Gastroesophageal sphincter (tissue), 4 donors: ENCODE results near the gene MAPK4. TPM values are rescaled to one million over a fixed set of nuclear protein-coding genes. Genes with fewer than 3 reads are reported as not detected.
"Not testable (repeated sequence)": the region's sequence is repeated elsewhere in the genome, so short reads cannot be mapped to it uniquely, and the experiment has no call there.

Experiments
- ATAC-seq: fragments of 150-250 bp; one replicate; pipeline ENCODE4 v1.9.1; 2016; ENCODE audit warnings: mild to moderate bottlenecking, moderate library complexity
- H3K27ac ChIP-seq, 4 donors: fragments of 200-600 bp; sonication (generic) in 3 of 4; 1 replicate in 3 of 4; 2 replicates in 1 of 4; pipeline ENCODE4 v1.5.1; 2016 to 2019
- H3K27me3 ChIP-seq: fragments of 200-600 bp; sonication (generic); one replicate; pipeline ENCODE4 v1.5.1; 2019
- H3K36me3 ChIP-seq, 2 donors: fragments of 200-600 bp; sonication (generic); one replicate each; pipeline ENCODE4 v1.5.1; 2019; ENCODE audit warnings: control low read depth in 1 of 2
- H3K4me1 ChIP-seq, 3 donors: fragments of 200-600 bp; sonication (generic); 1 replicate in 2 of 3; 2 replicates in 1 of 3; pipeline ENCODE4 v1.5.1; 2016 to 2019; ENCODE audit warnings: control low read depth in 2 of 3
- H3K4me3 ChIP-seq, 2 donors: fragments of 200-600 bp; sonication (generic); one replicate each; pipeline ENCODE4 v1.5.1; 2019; ENCODE audit warnings: mild to moderate bottlenecking in 1 of 2, moderate library complexity in 1 of 2
- H3K9me3 ChIP-seq, 3 donors: fragments of 200-600 bp; sonication (generic); one replicate each; pipeline ENCODE4 v1.5.1; 2017 to 2019; ENCODE audit warnings: control low read depth in 2 of 3
- CTCF ChIP-seq, 4 experiments: fragments of 200-600 bp in 2 of 4; fragments of 450-650 bp in 2 of 4; sonication (generic) in 1 of 4; IDR thresholded peaks; one replicate each; pipeline ENCODE4 v1.5.1; 2017 to 2019; ENCODE audit warnings: antibody characterized with exemption in 4 of 4, mild to moderate bottlenecking in 2 of 4, moderate library complexity in 2 of 4
- EP300 ChIP-seq: sonication (generic); formaldehyde crosslinking; IDR thresholded peaks from one replicate; pipeline ENCODE4 v1.6.1; 2017; ENCODE audit warnings: antibody characterized with exemption, mild to moderate bottlenecking
- POLR2A ChIP-seq, 2 donors: fragments of 450-650 bp; IDR thresholded peaks; one replicate each; pipeline ENCODE4 v1.6.1; 2017; ENCODE audit warnings: antibody characterized with exemption in 2 of 2, mild to moderate bottlenecking in 2 of 2, moderate library complexity in 1 of 2
- POLR2AphosphoS5 ChIP-seq: sonication (generic); formaldehyde crosslinking; IDR thresholded peaks from one replicate; pipeline ENCODE4 v1.6.1; 2017; ENCODE audit warnings: antibody characterized with exemption
- WGBS, 2 donors: methylation state at CpG; one replicate each; pipeline ENCODE4 v1.1.5; 2018; ENCODE audit warnings: low coverage in 1 of 2; 5-methylcytosine and 5-hydroxymethylcytosine counted together
- total RNA-seq, 4 donors: library from RNA; depleted of rRNA; stranded (reverse); fragments of >200 nt; gene quantifications; one replicate each; pipeline ENCODE4 v1.1.0, GENCODE V29; 2016

Gene MAPK4
- total RNA-seq = 10 to 100 TPM in 2 of 4 donors, 1 to 10 TPM in 2; 9.3 to 13.7 (median 10.6) TPM

- Histone ChIP-seq H3K4me1 (peaks cover 0 to 24% (median 14%) of the 10 kb centered on the region in 3 donors), H3K4me3 (peak within 1 kb of the TSS; percentile 60 to 73), H3K27ac (peak within 1 kb of the TSS; percentile 35 to 89 (median 82)), H3K27me3 (peaks cover 21% of the 10 kb centered on the region), H3K36me3 (no peaks in the 10 kb centered on the region), H3K9me3 (peaks cover 0 to 15% (median 0%) of the 10 kb centered on the region in 3 donors)
- no CpG with 5 or more reads among the region's 109 CpGs for whole genome bisulfite sequencing, 2 donors
- ATAC-seq = peak; percentile 92
- TF ChIP-seq POLR2AphosphoS5 (no peak), POLR2A (IDR thresholded peaks at IDR 0.05) (peak in 1 of 2 donors; percentile 16), CTCF (IDR thresholded peaks at IDR 0.05) (no peak), EP300 (no peak)
Observed at GRCh38 chr18:50559752-50560680, at the start of gene MAPK4. MAPK4 (plus strand) TSS chr18:50560087; CDS start chr18:50663959, 103,872 bp downstream.

GRCh38 chr18:50517277-50517676 lies 42.6 kb upstream of the MAPK4 start:
- H3K4me3 ChIP-seq, H3K36me3 ChIP-seq, H3K27ac ChIP-seq, H3K27me3 ChIP-seq, H3K4me1 ChIP-seq, H3K9me3 ChIP-seq, ATAC-seq: not testable (repeated sequence)
- WGBS, 2 donors = 71 to 72% methylated on average over 5 of the region's 5 CpGs

- Histone ChIP-seq H3K4me1 (no peaks in the 10 kb centered on the region), H3K36me3 (no peaks in the 10 kb centered on the region), H3K9me3 (no peaks in the 10 kb centered on the region), H3K4me3 (no peak overlapping the region), H3K27ac (no peak overlapping the region), H3K27me3 (no peaks in the 10 kb centered on the region)
- 71 to 72% methylated on average over 2 of the region's 4 CpGs for WGBS, 2 donors
- TF ChIP-seq EP300 (no peak), POLR2A (IDR thresholded peaks at IDR 0.05) (no peak), POLR2AphosphoS5 (no peak), CTCF (IDR thresholded peaks at IDR 0.05) (no peak)
- no peak for ATAC-seq
Observed at GRCh38 chr18:50518787-50519546, 40.9 kb upstream of the MAPK4 start.

GRCh38 chr18:50523165-50523564 lies 36.7 kb upstream of the MAPK4 start:
- WGBS, 2 donors = 64 to 96% methylated on average over 4 to 5 of the region's 6 CpGs
- no peaks in the 10 kb centered on the region for H3K36me3 ChIP-seq
- TF ChIP-seq POLR2AphosphoS5 = no peak
- TF ChIP-seq EP300 = no peak
- TF ChIP-seq POLR2A (IDR thresholded peaks at IDR 0.05) = no peak
- no peak for TF ChIP-seq CTCF (IDR thresholded peaks at IDR 0.05)
- no peak overlapping the region for H3K27ac ChIP-seq
- no peaks in the 10 kb centered on the region for H3K27me3 ChIP-seq
- no peaks in the 10 kb centered on the region for H3K9me3 ChIP-seq
- ATAC-seq = no peak
- H3K4me1 ChIP-seq = no peaks in the 10 kb centered on the region
- H3K4me3 ChIP-seq = no peak overlapping the region

- Histone ChIP-seq H3K36me3 (no peaks in the 10 kb centered on the region), H3K27ac (no peak overlapping the region), H3K4me3 (no peak overlapping the region), H3K27me3 (no peaks in the 10 kb centered on the region), H3K4me1 (no peaks in the 10 kb centered on the region), H3K9me3 (peaks cover 0 to 8% (median 0%) of the 10 kb centered on the region in 3 donors)
- 75 to 93% methylated on average over 3 of the region's 3 CpGs for WGBS, 2 donors
- ATAC-seq = no peak
- no peak for TF ChIP-seq CTCF (IDR thresholded peaks at IDR 0.05)
- no peak for TF ChIP-seq POLR2A (IDR thresholded peaks at IDR 0.05)
- no peak for TF ChIP-seq EP300
- no peak for TF ChIP-seq POLR2AphosphoS5
Observed at GRCh38 chr18:50527636-50528307, 32.1 kb upstream of the MAPK4 start.
